Stimulated activated CD8-positive, alpha-beta memory T cell treated with anti-CD3 and anti-CD28 coated beads, Interleukin-4, amount 100 ng/mL, for 24 hours (primary cell): Measurements from ENCODE around the gene GATAD2A.
A peak's percentile ranks its signal among the peaks of the same experiment; 100 is the strongest.
"Not testable (repeated sequence)": the region's sequence is repeated elsewhere in the genome, so short reads cannot be mapped to it uniquely, and the experiment has no call there.

Source experiments
- DNase-seq: peaks from one replicate; pipeline ENCODE4 v3.0.0-alpha.2; 2020; ENCODE audit warnings: low read depth

The GATAD2A gene

GRCh38 chr19:19404879-19405860 lies at the start of gene GATAD2A:
GATAD2A (plus strand) TSS chr19:19405675; CDS start chr19:19465346, 59,671 bp downstream.
- DNase-seq: peak; percentile 84

GRCh38 chr19:19356500-19356899 lies 49.0 kb upstream of the GATAD2A start:
- DNase-seq: no peak

- DNase-seq: no peak
Observed at GRCh38 chr19:19356901-19357566, 48.4 kb upstream of the GATAD2A start.

- peak; percentile 62 for DNase-seq
Observed at GRCh38 chr19:19361075-19361594, 44.3 kb upstream of the GATAD2A start.

GRCh38 chr19:19362075-19362474 lies 43.4 kb upstream of the GATAD2A start:
- no peak for DNase-seq

- peak; percentile 58 for DNase-seq
Observed at GRCh38 chr19:19366434-19367396, 38.8 kb upstream of the GATAD2A start.

GRCh38 chr19:19368087-19368486 lies 37.4 kb upstream of the GATAD2A start:
- DNase-seq: no peak

GRCh38 chr19:19371059-19371458 lies 34.4 kb upstream of the GATAD2A start:
- DNase-seq: no peak

- DNase-seq: no peak
Observed at GRCh38 chr19:19372656-19373416, 32.6 kb upstream of the GATAD2A start.

GRCh38 chr19:19379527-19379926 lies 25.9 kb upstream of the GATAD2A start:
- no peak for DNase-seq

GRCh38 chr19:19380316-19380715 lies 25.2 kb upstream of the GATAD2A start:
- not testable (repeated sequence) for DNase-seq

- no peak for DNase-seq
Observed at GRCh38 chr19:19381007-19381926, 24.2 kb upstream of the GATAD2A start.

- DNase-seq: no peak
Observed at GRCh38 chr19:19382118-19382517, 23.4 kb upstream of the GATAD2A start.

GRCh38 chr19:19384486-19384885 lies 21.0 kb upstream of the GATAD2A start:
- DNase-seq: no peak

- DNase-seq: peak; percentile 99
Observed at GRCh38 chr19:19385131-19385895, 20.2 kb upstream of the GATAD2A start.

- DNase-seq: no peak
Observed at GRCh38 chr19:19385896-19386869, 19.3 kb upstream of the GATAD2A start.

GRCh38 chr19:19387108-19387507 lies 18.4 kb upstream of the GATAD2A start:
- no peak for DNase-seq
